ENCODE measurements around the gene RSRP1. TPM values are rescaled to one million over a fixed set of nuclear protein-coding genes. Genes with fewer than 3 reads are reported as not detected.

RSRP1 gene
- total RNA-seq, 1 donor from 2014 or later, result 206 TPM

DNA sequence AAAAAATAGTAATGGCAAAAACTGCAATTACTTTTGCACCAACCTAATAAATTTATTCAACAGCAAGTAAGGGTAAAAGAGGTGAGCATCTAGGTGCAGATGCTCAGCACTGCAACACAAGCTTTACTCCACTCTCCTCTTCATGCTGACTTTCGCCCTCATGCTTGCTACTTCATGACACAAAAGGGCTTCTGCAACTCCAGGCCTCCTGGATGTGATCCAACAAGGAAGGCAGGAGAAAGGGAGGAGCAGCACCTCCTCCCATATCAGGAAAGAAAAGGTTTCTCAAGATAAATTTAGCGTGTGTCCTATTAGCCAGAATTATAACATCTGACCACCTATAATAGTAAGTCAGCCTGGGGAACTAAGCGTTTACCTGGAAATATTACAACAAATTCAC lies 26.6 kb downstream of the RSRP1 start:
- intact Hi-C loops (cut with micrococcal nuclease), result no loop called here

DNA sequence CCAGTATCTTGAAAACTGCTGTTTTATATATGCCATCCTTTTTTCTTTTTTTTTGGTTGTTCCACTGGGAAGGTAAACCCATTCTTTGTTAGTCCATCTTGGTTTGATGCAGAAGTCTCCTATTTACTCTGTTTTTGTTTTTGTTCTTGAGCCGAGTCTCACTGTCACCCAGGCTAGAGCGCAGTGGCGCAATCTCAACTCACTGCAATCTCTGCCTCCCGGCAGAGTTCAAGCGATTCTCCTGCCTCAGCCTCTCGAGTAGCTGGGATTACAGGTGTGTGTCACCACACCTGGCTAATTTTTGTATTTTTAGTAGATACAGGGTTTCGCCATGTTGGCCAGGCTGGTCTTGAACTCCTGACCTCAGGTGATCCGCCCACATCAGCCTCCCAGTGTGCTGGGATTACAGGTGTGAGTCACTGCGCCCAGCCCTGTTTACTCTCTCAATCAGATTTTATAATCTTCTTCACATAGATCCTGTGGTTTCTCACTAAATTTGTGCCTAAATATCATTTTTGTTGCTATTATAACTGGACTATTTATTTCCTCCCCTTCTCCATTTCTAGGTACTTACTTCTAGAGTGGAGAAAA lies 27.5 kb downstream of the RSRP1 start:
- intact Hi-C loops (cut with micrococcal nuclease), result no loop called here

GRCh38 chr1:25217598-25218232 lies 29.5 kb downstream of the RSRP1 start:
- intact Hi-C loops (cut with micrococcal nuclease), result no loop called here

GRCh38 chr1:25217015-25217414 lies 30.2 kb downstream of the RSRP1 start:
- intact Hi-C loops (cut with micrococcal nuclease), result no loop called here

DNA sequence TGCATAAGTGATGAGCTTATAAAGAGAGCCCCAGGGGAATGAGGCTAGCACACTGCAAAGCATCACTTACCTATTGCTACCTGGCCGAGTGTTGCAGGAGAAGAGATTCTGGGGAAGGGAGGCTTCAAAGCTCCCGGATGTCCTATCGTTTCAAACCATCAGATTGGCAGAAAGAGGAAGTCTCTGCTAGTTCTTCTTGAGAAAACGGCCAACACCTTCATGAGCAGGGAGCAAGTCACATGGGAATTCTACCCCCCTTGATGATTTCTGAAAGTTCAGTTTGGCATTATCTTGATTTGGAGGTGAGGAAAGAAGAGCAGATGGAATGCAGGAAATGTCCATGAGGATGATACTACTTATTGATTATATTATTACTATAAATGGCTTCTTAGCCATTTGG lies 31.1 kb downstream of the RSRP1 start:
- intact Hi-C loops (cut with micrococcal nuclease), result no loop called here

DNA sequence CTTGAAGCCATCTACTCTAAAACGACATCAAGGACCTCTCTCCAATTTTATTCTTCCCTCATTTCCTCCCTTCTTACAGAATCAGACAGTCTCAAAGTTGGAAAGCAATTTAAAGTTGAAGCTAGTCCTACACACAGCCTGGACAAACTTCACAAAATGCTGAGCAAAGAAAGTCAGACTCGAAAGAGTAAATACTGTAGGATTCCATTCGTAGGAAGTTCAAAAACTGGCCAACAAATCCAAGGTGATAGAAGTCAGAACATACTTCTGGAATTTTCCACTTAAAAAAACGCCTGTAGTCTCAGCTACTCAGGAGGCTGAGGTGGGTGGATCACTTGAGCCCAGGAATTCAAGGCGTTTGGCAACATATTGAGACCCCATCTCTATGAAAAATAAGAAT lies 34.5 kb downstream of the RSRP1 start:
- intact Hi-C loops (cut with micrococcal nuclease), result no loop called here

GRCh38 chr1:25210728-25211127 lies 36.5 kb downstream of the RSRP1 start:
- intact Hi-C loops (cut with micrococcal nuclease), result no loop called here

DNA sequence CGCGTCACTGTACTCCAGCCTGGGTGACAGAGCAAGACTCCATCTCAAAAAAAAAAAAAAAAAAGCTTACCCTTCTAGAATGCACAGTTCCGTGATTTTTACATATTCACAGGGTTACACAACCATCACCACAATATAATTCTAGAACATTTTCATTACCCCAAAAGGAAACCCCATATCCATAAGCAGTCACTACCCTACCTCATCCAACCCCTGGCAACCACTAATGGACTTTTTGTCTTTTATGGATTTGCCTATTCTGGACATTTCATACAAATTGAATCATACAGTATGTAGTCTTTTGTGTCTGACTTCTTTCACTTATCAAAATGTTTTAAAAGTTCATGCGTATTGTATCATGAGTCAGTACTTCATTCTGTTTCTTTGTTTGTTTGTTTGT lies 37.7 kb downstream of the RSRP1 start:
- intact Hi-C loops (cut with micrococcal nuclease), result loop anchor here (5.0 kb wide), 2 partner anchors 282 to 522 kb away; no protein-coding TSS in a partner anchor

GRCh38 chr1:25208561-25209222 lies 38.6 kb downstream of the RSRP1 start:
- intact Hi-C loops (cut with micrococcal nuclease), result loop anchor here (5.0 kb wide), 2 partner anchors 281 to 521 kb away; no protein-coding TSS in a partner anchor

GRCh38 chr1:25208092-25208491 lies 39.2 kb downstream of the RSRP1 start:
- intact Hi-C loops (cut with micrococcal nuclease), result loop anchor here (5.0 kb wide), 2 partner anchors 281 to 521 kb away; no protein-coding TSS in a partner anchor

GRCh38 chr1:25206201-25206600 lies 41.1 kb downstream of the RSRP1 start:
- intact Hi-C loops (cut with micrococcal nuclease), result loop anchor here (5.0 kb wide), 2 partner anchors 279 to 519 kb away; no protein-coding TSS in a partner anchor

DNA sequence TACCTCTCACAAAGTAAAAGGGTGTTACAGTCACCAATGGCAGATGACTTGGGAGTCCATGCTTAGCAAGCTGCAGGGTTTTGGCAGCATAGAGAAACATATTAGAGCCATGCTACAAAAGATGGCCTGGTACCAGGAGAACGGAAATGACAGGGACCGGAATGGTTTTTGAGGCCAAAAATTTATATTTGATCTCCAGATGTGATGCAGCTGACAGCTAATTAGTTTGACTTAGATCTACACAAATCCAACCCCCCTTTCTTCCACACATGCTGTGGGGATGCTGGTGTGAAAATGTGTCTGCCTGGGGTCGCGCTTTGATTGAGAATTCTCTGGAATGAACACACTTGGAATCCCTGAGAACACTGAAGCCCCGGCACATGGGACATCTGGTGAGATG lies 41.5 kb downstream of the RSRP1 start:
- intact Hi-C loops (cut with micrococcal nuclease), result loop anchor here (1.0 to 5.0 kb wide), 3 partner anchors 278 to 518 kb away; no protein-coding TSS in a partner anchor

DNA sequence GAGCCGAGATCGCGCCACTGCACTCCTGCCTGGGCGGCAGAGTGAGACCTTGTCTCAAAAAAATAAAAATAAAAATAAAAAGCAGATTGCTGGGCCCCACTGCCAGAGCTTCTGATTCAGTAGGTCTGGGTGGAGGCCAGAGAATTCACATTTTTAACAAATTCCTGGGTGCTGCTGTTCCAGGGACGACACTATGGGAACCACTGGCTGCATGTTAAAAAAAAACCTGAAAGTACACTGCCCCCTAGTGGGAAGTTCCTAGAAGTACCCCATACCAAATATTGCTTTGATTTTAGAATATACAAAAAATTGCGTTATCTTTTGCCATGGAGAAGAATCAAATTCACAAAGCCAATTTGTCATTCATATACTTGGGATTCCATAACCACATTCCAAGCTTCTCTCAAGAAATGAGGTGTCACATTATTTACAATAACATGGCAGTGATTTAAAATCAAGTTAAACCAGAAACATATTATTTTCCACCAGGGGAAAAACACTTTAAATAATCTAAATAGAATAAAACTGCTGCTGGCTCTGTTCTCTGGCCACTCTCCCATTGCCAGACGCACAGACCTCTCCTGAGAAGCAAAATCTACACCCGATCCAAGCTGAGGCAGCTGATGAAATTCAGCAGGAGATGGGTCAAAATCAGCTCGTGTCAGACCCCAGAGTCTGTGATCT lies 42.3 kb downstream of the RSRP1 start:
- intact Hi-C loops (cut with micrococcal nuclease), result loop anchor here (1.0 to 5.0 kb wide), 3 partner anchors 278 to 518 kb away; no protein-coding TSS in a partner anchor

DNA sequence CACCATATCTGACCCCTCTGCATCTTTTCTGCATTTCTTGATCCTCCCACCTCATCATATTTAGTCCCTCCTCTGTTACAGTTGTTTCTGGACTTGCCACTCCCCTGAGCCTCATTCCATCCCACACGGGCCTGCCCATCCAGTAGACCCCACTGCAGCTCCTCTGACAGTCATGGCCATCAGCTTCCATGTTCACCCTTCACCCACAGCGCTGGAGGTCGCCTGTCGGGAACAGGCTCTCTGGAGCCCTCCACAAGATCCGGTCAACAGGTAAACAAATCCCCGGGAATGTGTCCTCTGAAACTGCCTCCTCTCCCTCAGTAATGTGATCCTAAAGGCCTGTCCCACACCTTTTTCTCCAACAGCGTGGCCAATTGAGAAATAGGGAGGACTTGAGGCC lies 46.2 kb downstream of the RSRP1 start:
- intact Hi-C loops (cut with micrococcal nuclease), result no loop called here

- intact Hi-C loops (cut with micrococcal nuclease), result no loop called here
Observed at GRCh38 chr1:25199819-25200620, 47.2 kb downstream of the RSRP1 start.

GRCh38 chr1:25198663-25199252 lies 48.5 kb downstream of the RSRP1 start:
- intact Hi-C loops (cut with micrococcal nuclease), result no loop called here

GRCh38 chr1:25197982-25198662 lies 49.1 kb downstream of the RSRP1 start:
- intact Hi-C loops (cut with micrococcal nuclease), result no loop called here

DNA sequence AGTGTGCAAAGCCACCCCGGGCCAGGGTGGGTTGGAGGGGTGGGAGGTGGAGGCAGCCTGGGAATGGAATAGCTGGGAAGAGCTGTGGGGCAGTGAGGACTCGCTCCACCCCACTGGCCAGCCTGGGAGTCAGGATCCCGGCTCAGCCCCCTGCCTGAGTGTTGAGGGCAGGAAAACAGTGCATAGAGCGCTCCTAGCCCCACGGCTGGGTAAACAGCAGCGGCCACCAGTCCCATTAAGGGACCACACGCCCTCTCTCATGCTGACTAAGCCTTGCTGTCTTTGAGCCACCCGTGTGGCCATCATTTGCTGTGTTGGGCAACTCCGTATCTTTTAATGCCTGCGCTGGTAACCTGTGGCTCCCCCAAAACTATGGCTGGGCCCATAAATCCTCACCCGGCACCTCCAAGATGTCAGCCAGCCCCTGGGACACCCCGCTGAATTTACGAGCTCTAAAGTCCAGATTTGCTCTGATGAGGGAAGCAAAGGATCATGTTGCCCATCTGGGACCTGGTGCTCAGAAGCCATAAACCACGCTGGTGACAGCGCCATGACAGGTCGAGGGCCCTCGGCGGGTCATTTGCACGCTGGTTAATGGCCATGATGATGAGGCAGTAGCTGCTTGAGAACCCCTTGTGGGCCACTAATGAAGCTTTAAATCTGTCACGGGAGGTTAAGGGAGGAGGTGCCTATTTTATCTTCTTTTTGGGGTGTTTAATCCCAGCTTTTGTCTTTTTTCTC lies 49.8 kb downstream of the RSRP1 start:
- intact Hi-C loops (cut with micrococcal nuclease), result no loop called here

DNA sequence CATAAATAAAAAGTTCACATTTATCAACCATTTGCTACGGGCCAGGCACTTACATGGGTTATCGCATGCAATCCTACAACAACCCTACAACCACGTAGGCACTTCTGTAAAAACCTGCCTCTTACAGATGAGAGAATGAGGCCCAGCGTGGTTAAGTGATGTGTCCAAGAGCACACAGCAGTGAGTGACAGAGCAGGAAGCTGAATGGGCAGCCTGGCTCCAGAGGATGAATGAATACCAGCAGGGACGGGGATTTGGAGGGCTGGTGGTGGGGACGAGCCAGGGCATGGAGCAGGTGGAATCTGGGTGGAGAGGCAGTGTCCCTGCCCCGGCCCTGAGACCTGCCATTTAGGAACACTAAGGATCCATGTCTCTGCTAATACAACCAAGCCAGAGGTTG lies 50.4 kb downstream of the RSRP1 start:
- intact Hi-C loops (cut with micrococcal nuclease), result no loop called here
